Mesothelial cell of epicardium (in vitro differentiated cells): ENCODE measurements around the gene BECN2. TPM values are rescaled to one million over a fixed set of nuclear protein-coding genes. Genes with fewer than 3 reads are reported as not detected.

Experiments used
- DNase-seq, 2 experiments: peaks; one replicate each; pipeline ENCODE4 v3.0.0; 2021; ENCODE audit warnings: low spot score in 2 of 2; ENCODE audit not compliant: unreplicated experiment in 2 of 2
- H3K27ac Mint-ChIP-seq: 2 replicates; pipeline ENCODE4 v1.8.0; 2021; ENCODE audit warnings: mixed read lengths
- H3K27me3 Mint-ChIP-seq: 2 replicates; pipeline ENCODE4 v1.8.0; 2021; ENCODE audit warnings: low read depth, mixed read lengths
- H3K36me3 Mint-ChIP-seq: 2 replicates; pipeline ENCODE4 v1.8.0; 2021; ENCODE audit warnings: mixed read lengths
- H3K4me1 Mint-ChIP-seq: 2 replicates; pipeline ENCODE4 v1.8.0; 2021; ENCODE audit warnings: mixed read lengths
- H3K4me3 Mint-ChIP-seq: 2 replicates; pipeline ENCODE4 v1.8.0; 2021; ENCODE audit warnings: mild to moderate bottlenecking, moderate library complexity, mixed read lengths
- H3K9me3 Mint-ChIP-seq: 2 replicates; pipeline ENCODE4 v1.8.0; 2021; ENCODE audit warnings: mixed read lengths
- total RNA-seq: library from RNA; stranded (reverse); gene quantifications from 3 replicates; pipeline ENCODE4 v1.2.1, GENCODE V29; 2021
- TF ChIP-seq, protein P1 (sequence below): fragments of 200-600 bp; sonication (generic); IDR thresholded peaks from one replicate; pipeline ENCODE4 v1.5.0; 2021; ENCODE audit warnings: antibody characterized with exemption; ENCODE audit not compliant: unreplicated experiment

Gene BECN2
- total RNA-seq, 1 donor from 2014 or later: not detected

DNA sequence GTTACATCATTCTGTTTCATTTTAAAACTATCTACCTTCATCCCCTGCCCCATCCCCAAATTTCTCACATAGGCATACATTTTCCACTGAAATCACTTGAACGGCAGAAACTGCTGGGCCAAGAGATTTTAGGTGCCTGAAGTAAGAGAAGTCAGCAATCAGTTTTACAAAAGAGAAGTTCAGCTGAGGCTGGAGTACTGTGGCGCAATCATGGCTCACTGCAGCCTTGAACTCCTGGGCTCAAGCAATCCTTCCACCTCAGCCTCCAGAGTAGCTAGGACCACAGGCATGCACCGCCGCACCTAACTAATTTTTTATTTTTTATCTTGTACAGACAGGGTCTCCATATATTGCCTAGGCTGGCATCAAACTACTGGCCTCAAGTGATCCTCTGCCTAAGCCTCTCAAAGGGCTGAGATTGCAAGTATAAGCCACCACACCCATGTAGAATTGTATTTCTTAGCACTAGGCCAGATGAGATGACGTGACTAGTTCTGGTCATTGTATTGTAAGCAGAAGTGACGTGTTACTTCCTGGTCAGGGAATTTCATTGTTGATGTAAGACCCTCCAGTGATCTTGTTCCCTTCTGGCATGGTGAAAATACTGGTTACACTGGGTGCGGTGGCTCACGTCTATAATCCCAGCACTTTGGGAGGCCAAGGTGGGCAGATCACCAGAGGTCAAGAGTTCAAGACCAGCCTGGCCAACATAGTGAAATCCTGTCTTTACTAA, 7.1 kb downstream of the BECN2 start:
- H3K27me3 Mint-ChIP-seq: no peaks in the 10 kb centered on the region
- no peak for DNase-seq

DNA sequence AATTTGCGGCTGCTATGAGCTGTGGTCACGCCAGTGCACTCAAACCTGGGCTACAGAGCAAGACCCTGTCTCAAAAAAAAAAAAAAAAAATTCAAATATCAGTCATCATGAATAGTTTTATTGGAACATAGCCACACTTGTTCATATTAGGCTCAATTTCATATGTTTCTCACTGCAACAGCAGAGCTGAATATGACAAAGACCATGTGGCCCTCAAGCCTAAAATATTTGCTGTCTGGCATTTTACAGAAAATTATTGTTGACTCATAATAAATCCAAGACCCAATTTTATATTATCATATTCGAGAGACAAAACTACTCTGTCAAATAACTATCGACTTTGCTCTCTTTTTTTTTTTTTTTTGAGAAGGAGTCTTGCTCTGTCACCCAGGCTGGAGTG, 11.0 kb downstream of the BECN2 start:
- H3K4me1 Mint-ChIP-seq: peaks cover 15% of the 10 kb centered on the region
- H3K4me3 Mint-ChIP-seq: no peak overlapping the region
- H3K27ac Mint-ChIP-seq: no peak overlapping the region
- no peaks in the 10 kb centered on the region for H3K36me3 Mint-ChIP-seq
- H3K9me3 Mint-ChIP-seq: no peaks in the 10 kb centered on the region
- DNase-seq: no peak
- H3K27me3 Mint-ChIP-seq: no peaks in the 10 kb centered on the region
- TF ChIP-seq, protein P1, sequence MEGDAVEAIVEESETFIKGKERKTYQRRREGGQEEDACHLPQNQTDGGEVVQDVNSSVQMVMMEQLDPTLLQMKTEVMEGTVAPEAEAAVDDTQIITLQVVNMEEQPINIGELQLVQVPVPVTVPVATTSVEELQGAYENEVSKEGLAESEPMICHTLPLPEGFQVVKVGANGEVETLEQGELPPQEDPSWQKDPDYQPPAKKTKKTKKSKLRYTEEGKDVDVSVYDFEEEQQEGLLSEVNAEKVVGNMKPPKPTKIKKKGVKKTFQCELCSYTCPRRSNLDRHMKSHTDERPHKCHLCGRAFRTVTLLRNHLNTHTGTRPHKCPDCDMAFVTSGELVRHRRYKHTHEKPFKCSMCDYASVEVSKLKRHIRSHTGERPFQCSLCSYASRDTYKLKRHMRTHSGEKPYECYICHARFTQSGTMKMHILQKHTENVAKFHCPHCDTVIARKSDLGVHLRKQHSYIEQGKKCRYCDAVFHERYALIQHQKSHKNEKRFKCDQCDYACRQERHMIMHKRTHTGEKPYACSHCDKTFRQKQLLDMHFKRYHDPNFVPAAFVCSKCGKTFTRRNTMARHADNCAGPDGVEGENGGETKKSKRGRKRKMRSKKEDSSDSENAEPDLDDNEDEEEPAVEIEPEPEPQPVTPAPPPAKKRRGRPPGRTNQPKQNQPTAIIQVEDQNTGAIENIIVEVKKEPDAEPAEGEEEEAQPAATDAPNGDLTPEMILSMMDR: no peak

More for the DNA sequence above, 7.1 kb downstream of the BECN2 start:
- no peak overlapping the region for H3K4me3 Mint-ChIP-seq
- H3K4me1 Mint-ChIP-seq: no peaks in the 10 kb centered on the region
- TF ChIP-seq, protein P1: no peak
- no peak overlapping the region for H3K27ac Mint-ChIP-seq
- H3K9me3 Mint-ChIP-seq: no peaks in the 10 kb centered on the region
- no peaks in the 10 kb centered on the region for H3K36me3 Mint-ChIP-seq

DNA sequence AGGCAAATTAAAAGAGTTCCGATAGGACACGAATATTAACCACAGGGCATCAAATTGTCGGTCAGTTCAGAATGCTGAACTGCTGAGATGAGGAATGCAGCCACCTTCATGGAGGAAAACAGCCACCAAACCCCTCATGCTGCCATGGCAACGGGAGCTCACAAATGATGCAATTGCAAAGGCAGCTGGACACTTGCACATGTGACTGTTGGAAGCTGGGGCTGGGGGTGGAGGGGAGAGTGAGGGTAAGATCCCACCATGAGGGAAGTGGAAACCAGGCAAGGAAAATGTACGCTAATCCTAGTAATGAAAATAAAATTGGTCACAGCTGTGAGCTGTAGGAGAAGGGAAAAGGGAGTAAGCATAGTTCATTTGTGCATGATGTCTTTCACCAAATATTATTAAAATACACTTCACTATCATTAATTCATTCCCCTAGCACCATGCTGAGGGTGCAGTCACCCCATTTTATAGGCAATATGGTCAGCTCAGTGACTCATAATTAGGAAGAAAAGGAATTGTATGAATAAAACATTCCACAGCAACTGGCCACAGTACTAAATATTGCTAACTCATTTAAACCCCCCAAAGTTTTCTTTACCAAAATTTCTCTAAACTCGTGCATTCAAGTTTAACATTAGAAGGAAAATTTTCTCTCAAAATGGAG, 15.3 kb downstream of the BECN2 start:
- H3K27ac Mint-ChIP-seq: peak overlapping the region; percentile 93
- H3K9me3 Mint-ChIP-seq: no peaks in the 10 kb centered on the region
- no peak overlapping the region for H3K4me3 Mint-ChIP-seq
- H3K36me3 Mint-ChIP-seq: no peaks in the 10 kb centered on the region
- peaks cover 15% of the 10 kb centered on the region for H3K4me1 Mint-ChIP-seq
- peak; percentile 57 to 77 for DNase-seq
- no peaks in the 10 kb centered on the region for H3K27me3 Mint-ChIP-seq
- TF ChIP-seq, protein P1: no peak

DNA sequence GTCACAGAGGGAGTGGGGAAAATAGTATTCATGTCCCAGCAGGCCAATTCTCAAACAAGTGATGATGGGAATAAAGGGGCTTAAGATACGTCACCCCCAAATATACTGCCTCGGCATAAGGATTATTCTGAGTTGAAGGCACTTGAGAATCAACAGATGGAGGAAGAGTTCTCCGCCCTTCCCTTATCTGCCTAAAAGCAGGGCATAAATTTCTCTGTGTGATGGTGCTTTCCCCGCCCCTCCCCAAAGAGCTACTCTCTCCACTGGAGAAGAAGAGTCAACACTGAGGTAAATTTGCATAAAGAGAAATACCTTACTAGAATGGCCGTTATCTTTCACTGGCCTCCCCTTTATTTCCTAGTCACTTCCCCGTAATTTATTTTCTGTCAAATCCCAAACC, 18.7 kb downstream of the BECN2 start:
- no peak for DNase-seq
- TF ChIP-seq, protein P1: no peak
- Mint-ChIP-seq H3K4me1 (peaks cover 15% of the 10 kb centered on the region), H3K27me3 (no peaks in the 10 kb centered on the region), H3K9me3 (no peaks in the 10 kb centered on the region), H3K4me3 (no peak overlapping the region), H3K36me3 (peaks cover 3% of the 10 kb centered on the region), H3K27ac (no peak overlapping the region)

DNA sequence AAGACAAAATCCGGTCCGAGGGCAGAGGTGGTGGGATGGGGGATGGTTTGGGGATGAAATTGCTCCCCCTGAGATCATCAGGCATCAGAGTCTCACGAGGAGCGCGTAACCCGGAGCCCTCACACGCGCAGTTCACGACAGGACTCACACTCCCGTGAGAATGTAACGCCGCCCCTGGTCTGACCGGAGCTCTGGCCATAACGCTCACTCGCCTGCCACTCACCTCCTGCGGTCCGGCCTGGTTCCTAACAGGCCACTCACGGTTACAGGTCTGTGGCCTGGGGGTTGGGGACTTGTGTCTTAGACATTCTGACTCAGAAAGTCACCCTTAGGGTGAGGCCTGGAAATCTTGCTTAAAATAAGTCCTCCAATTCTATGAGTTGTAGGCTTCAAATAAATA, 21.5 kb downstream of the BECN2 start:
- H3K36me3 Mint-ChIP-seq: peaks cover 3% of the 10 kb centered on the region
- H3K27ac Mint-ChIP-seq: no peak overlapping the region
- DNase-seq: no peak
- TF ChIP-seq, protein P1: no peak
- no peak overlapping the region for H3K4me3 Mint-ChIP-seq
- H3K4me1 Mint-ChIP-seq: no peaks in the 10 kb centered on the region
- H3K27me3 Mint-ChIP-seq: no peaks in the 10 kb centered on the region
- no peaks in the 10 kb centered on the region for H3K9me3 Mint-ChIP-seq
